ENCODE measurements around the gene UCHL3. TPM values are rescaled to one million over a fixed set of nuclear protein-coding genes. Genes with fewer than 3 reads are reported as not detected.

UCHL3 gene
- total and polyA plus RNA-seq, 10 of the 15 experiments (the other 5 are each of a cell fraction or from before 2014, with no cell fraction given), result 52.5 to 179 (median 104) TPM

- TF ChIP-seq ELK1 (IDR thresholded peaks at IDR 0.05; ENCODE audit: low read depth, low read length) (no peak), POLR2A (IDR thresholded peaks at IDR 0.05; ENCODE audit: low read depth, low read length) (peak; percentile 97), IKZF1 (conservative IDR thresholded peaks at IDR 0.05) (peak; percentile 51), BCL3 (IDR thresholded peaks at IDR 0.05; ENCODE audit: borderline replicate concordance, insufficient read depth, low read depth, low read length, poor library complexity, severe bottlenecking) (no peak), MTA3 (IDR thresholded peaks at IDR 0.05; ENCODE audit: borderline replicate concordance, low read length) (no peak), RB1 (IDR thresholded peaks at IDR 0.05; ENCODE audit: borderline replicate concordance) (peak; percentile 55; the same call in 1 of the 2 replicates), FOXK2 (IDR thresholded peaks at IDR 0.05) (peak; percentile 98), RAD51 (IDR thresholded peaks at IDR 0.05) (no peak), ATF7 (IDR thresholded peaks at IDR 0.05; ENCODE audit: low read depth) (peak; percentile 100), BMI1 (IDR thresholded peaks at IDR 0.05; ENCODE audit: borderline replicate concordance) (no peak), CREM (IDR thresholded peaks at IDR 0.05; ENCODE audit: low read depth) (peak; percentile 71)
Measured at GRCh38 chr13:75549262-75550158, at the start of gene UCHL3 (continued).
